AG08396 (cell line): ENCODE data around the gene CAMK1.

Experiments used
- DNase-seq: peaks from one replicate; pipeline ENCODE4 v3.0.0; 2012; ENCODE audit warnings: low spot score, mixed read lengths

The CAMK1 gene

GRCh38 chr3:9742560-9742959, 27.2 kb downstream of the CAMK1 start:
- no peak for DNase-seq

DNA sequence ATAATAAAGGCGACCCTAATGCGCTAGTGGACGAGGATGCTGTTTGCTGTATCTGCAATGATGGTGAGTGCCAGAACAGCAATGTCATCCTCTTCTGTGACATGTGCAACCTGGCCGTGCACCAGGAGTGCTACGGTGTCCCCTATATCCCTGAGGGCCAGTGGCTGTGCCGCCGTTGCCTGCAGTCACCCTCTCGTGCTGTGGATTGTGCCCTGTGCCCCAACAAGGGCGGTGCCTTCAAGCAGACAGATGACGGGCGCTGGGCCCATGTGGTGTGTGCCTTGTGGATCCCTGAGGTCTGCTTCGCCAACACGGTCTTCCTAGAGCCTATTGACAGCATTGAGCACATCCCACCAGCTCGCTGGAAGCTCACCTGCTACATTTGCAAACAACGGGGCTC, 30.6 kb downstream of the CAMK1 start:
- no peak for DNase-seq

DNA sequence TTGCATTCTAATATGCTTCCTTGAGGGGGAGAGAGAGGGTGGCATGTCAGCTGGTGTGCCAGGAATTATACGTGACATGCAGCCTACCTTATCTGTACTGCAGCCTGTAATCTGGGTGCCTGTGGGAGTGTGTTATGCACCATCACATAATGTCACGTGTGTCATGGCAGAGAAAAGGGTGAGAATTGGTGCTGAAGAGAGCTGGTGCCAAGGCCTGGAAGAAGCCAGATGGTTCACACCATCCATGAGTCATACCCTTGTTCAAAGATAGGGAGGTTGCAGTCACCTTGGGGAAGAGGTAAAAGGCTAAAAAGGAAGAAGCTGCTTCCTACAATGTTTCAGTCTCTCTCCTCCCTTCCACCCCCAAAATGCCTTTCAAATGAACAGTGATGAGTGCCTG, 32.9 kb downstream of the CAMK1 start:
- DNase-seq = no peak

DNA sequence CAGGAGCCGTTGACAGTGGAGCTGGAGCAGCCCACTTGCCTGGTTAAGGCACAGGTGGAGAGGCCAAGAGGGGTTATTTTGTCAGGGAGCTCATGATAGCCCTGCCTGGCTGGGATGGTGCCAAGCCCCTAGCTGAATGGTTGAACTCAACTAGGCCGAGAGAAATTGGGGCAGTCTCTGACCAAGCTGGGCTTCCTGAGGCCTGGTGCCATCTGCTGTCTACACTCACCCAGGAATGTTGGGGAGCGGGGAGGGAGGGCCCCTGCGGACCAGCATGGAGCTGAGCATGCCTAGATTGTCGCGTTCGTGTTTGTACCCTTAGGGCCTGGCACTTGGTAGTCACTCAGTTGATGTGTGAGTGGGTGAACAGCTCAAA, 37.0 kb downstream of the CAMK1 start:
- peak; percentile 54 for DNase-seq

- peak; percentile 34 for DNase-seq
These were observed 37.5 kb downstream of the CAMK1 start for GRCh38 chr3:9732080-9732739.

GRCh38 chr3:9731206-9732079, 38.3 kb downstream of the CAMK1 start, which contains the start of gene BRPF1:
TSS of gene BRPF1 (plus strand) at chr3:9731735. CDS start at chr3:9734141, 2,406 bp downstream.
- DNase-seq = peak; percentile 99

- DNase-seq = peak; percentile 34
These were observed 39.0 kb downstream of the CAMK1 start for GRCh38 chr3:9730657-9731205.

DNA sequence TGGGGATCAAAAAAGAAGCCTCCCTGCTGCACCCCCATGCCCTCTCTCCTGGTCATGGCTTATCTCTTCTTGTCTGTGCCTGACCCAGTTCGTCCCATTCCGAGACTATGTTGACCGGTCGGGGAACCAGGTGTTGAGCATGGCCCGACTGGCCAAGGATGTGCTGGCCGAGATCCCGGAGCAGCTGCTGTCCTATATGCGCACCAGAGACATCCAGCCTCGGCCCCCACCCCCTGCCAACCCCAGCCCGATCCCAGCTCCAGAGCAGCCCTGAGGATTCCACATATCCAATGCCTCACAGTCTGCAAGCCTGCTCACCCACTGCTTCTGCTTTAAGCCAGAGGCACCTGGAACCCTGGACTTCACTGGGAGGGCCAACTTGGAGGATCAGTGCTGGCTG, 40.3 kb downstream of the CAMK1 start:
- no peak for DNase-seq

DNA sequence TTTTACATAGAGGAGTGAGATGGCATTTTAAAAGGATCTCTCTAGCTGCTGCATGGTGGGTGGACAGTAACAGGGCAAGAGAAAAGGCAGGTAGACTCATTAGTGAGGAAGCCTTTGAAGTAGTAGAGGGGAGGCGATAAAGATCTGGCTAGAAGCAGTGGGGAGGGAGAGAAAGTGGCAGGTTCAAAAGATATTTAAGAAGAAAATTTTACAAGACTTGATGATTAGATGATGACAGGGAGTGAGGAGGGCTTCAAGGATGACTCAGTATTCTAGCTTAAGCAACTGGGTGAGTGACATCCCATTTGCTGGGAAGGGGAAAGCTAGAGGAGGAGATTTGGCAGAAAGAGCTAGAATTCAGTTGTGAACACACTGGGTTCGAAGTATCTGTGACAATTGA, 42.0 kb downstream of the CAMK1 start:
- DNase-seq = no peak

GRCh38 chr3:9727041-9727595, 42.6 kb downstream of the CAMK1 start:
- DNase-seq = no peak

DNA sequence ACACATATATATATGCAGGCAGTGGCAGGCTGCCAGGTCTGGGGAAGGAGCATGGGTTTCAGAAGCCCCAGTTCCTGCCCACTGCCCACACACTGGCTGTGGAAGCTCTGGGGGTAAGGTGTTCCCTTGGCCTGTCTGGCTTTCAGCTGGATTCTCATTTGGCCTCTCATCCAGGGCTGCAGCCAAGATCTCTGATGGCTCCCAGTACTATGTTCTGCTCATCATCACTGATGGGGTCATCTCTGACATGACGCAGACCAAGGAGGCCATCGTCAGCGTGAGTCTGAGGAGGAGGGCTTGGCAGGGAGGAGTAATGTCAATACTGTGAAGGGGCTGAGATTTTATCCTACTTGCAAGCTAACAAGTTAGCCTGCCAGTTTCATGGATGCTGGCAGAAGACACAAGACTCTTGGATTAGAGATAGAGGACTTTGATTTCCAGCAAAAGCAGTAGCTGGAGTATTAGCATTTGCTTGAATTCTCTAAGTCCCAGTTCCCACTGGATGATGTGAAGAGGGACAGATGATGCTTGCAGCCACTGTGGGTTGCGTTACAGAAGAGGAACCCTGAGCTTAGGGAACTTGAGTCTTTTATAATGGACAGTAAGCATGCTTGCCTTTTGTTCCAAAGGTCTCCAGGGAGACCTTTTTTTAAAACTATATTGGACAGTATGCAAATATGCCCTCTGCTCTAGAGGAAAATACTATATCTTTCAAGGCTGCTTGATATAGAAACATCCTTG, 43.8 kb downstream of the CAMK1 start:
- no peak for DNase-seq

- DNase-seq = no peak
These were observed 48.1 kb downstream of the CAMK1 start for GRCh38 chr3:9721700-9722060.

- DNase-seq = no peak
These were observed 48.6 kb downstream of the CAMK1 start for GRCh38 chr3:9721015-9721699.

GRCh38 chr3:9718118-9718517, 51.6 kb downstream of the CAMK1 start:
- no peak for DNase-seq

- no peak for DNase-seq
These were observed 52.2 kb downstream of the CAMK1 start for GRCh38 chr3:9717563-9717962.

DNA sequence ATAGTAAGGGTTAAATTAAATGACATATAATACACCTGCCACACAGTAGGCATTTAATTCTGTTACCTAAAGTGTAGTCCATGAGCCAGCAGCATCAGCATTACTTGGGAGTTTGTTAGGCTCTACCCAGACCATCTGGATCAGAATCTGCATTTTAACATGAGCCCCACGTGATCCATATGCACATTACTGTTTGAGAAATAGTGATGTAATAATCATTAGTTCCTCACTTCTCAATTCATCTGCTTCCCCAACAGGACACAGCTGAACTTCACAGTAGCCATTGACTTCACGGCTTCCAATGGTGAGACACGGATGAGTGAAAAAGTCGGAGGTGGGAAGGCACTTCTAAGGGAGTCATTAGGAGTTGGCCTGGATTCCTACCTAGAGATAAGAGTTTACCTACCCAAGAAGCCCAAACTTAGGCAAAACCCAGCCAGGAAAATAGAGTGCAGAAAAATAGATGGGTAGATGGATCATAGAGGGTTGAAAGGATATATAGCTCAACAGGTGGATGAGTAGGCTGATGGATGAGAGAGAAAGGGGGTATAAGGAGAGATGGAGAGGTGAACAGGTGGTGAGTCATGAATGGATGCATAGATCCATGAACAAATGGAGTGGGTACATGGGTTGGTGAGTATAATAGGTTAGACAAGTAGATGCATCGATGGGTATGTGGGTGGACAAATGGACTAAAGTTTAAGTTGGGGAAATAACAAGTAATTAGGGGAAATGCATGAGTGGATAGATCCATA, 52.8 kb downstream of the CAMK1 start:
- no peak for DNase-seq

- DNase-seq = peak; percentile 87
These were observed 53.8 kb downstream of the CAMK1 start for GRCh38 chr3:9715764-9716437.

DNA sequence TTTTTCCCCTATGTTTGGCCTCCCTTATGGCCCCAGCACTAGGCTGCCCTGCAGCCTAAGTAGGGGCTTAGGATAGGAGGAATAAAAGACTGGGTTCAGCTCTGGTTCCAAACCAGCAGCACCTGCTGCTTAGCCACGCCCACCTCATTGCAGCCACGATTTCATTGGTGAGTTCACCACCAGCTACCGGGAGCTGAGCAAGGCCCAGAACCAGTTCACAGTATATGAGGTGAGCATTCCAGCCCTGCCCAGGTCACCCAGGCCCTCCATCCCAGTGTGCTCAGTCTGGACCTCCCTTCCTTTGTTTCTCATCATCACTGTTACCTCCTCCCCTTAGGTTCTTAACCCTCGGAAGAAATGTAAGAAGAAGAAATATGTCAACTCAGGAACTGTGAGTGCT, 54.6 kb downstream of the CAMK1 start:
- DNase-seq = no peak

DNA sequence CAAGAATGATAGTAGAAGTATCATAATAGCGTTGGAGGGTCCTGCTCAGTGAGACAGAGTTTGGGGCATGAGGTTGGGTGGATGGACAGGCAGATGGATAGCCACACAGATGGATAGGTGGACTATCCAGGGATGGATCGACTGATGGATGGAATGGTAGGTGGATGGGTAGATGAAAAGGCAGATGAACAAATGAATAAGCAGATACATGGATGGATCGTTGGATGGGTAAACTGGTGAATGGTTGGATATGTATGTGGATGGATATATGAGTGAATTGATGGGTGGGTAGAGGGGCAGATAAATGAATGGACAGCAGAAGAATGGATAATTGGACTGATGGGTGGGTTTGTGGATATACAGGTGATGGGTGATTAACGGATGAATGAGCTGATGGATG, 56.6 kb downstream of the CAMK1 start:
- DNase-seq = no peak

DNA sequence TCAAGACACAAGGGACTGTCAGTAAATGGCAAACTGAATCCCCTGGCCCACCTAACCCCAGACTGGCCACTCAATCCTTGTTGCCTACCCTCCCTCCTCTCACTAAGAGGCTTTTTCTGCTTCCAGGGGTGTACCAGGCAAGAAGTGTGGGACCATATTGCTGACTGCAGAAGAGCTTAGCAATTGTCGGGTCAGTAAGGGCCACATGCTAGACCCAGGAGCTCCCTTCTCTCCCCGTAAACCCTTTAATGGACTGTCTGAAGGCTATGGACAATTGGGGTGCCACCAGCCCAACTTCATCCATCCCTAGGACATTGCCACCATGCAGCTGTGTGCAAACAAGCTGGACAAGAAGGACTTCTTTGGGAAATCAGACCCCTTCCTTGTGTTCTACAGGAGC, 57.3 kb downstream of the CAMK1 start:
- no peak for DNase-seq
